Glutamatergic neuron (in vitro differentiated cells): Measurements from ENCODE around the gene EPHB2. TPM values are rescaled to one million over a fixed set of nuclear protein-coding genes. Genes with fewer than 3 reads are reported as not detected.

Experiments
- DNase-seq: peaks from one replicate; pipeline ENCODE4 v3.0.0; 2022
- H3K27ac Mint-ChIP-seq: one replicate; pipeline ENCODE4 v1.8.0; 2020; ENCODE audit warnings: mild to moderate bottlenecking, mixed read lengths, inconsistent platforms; ENCODE audit not compliant: unreplicated experiment
- H3K27me3 Mint-ChIP-seq: one replicate; pipeline ENCODE4 v1.8.0; 2020; ENCODE audit warnings: mild to moderate bottlenecking, moderate library complexity, mixed read lengths, inconsistent platforms; ENCODE audit not compliant: unreplicated experiment
- H3K36me3 Mint-ChIP-seq: one replicate; pipeline ENCODE4 v1.8.0; 2020; ENCODE audit warnings: mild to moderate bottlenecking, mixed read lengths, inconsistent platforms; ENCODE audit not compliant: unreplicated experiment
- H3K4me1 Mint-ChIP-seq: one replicate; pipeline ENCODE4 v1.8.0; 2020; ENCODE audit warnings: mild to moderate bottlenecking, low read depth, mixed read lengths, inconsistent platforms; ENCODE audit not compliant: unreplicated experiment
- H3K4me3 Mint-ChIP-seq: one replicate; pipeline ENCODE4 v1.8.0; 2020; ENCODE audit warnings: mild to moderate bottlenecking, mixed read lengths, inconsistent platforms; ENCODE audit not compliant: unreplicated experiment
- H3K9me3 Mint-ChIP-seq: one replicate; pipeline ENCODE4 v1.8.0; 2020; ENCODE audit warnings: mild to moderate bottlenecking, moderate library complexity, mixed read lengths, inconsistent platforms; ENCODE audit not compliant: unreplicated experiment
- CTCF ChIP-seq: fragments of 200-600 bp; sonication (generic); IDR thresholded peaks from one replicate; pipeline ENCODE4 v1.5.0; 2021; ENCODE audit not compliant: partially characterized antibody, unreplicated experiment
- total RNA-seq: library from RNA; stranded (reverse); fragmentation: NEBNext Ultra II Directional; extraction: Animal tissue kit (Norgen Biotek cat#: 25700); gene quantifications from one replicate; pipeline ENCODE4 v1.2.1, GENCODE V29; 2021; ENCODE audit not compliant: unreplicated experiment

EPHB2 gene
- total RNA-seq, 1 donor from 2014 or later = 93.0 TPM

GRCh38 chr1:22681556-22682276, 28.9 kb upstream of the EPHB2 start:
- Mint-ChIP-seq H3K4me3 (no peak overlapping the region), H3K27me3 (no peaks in the 10 kb centered on the region), H3K9me3 (peaks cover 3% of the 10 kb centered on the region), H3K27ac (no peak overlapping the region), H3K4me1 (peaks cover 4% of the 10 kb centered on the region), H3K36me3 (no peaks in the 10 kb centered on the region)
- no peak for TF ChIP-seq CTCF
- DNase-seq = no peak

- H3K27me3 Mint-ChIP-seq = no peaks in the 10 kb centered on the region
- H3K27ac Mint-ChIP-seq = no peak overlapping the region
- no peak for DNase-seq
Observed at GRCh38 chr1:22683547-22683946, 27.1 kb upstream of the EPHB2 start.

GRCh38 chr1:22685591-22686059, 25.0 kb upstream of the EPHB2 start:
- Mint-ChIP-seq H3K4me1 (peaks cover 4% of the 10 kb centered on the region), H3K4me3 (no peak overlapping the region), H3K9me3 (peaks cover 3% of the 10 kb centered on the region), H3K36me3 (no peaks in the 10 kb centered on the region), H3K27me3 (no peaks in the 10 kb centered on the region), H3K27ac (no peak overlapping the region)
- DNase-seq = no peak
- no peak for TF ChIP-seq CTCF

More at GRCh38 chr1:22683547-22683946, 27.1 kb upstream of the EPHB2 start:
- Mint-ChIP-seq H3K4me3 (no peak overlapping the region), H3K36me3 (no peaks in the 10 kb centered on the region), H3K4me1 (peaks cover 4% of the 10 kb centered on the region), H3K9me3 (peaks cover 3% of the 10 kb centered on the region)
- no peak for TF ChIP-seq CTCF

GRCh38 chr1:22687191-22687590, 23.4 kb upstream of the EPHB2 start:
- DNase-seq = no peak
- H3K4me1 Mint-ChIP-seq = peaks cover 7% of the 10 kb centered on the region
- H3K4me3 Mint-ChIP-seq = no peak overlapping the region
- H3K27ac Mint-ChIP-seq = no peak overlapping the region
- TF ChIP-seq CTCF = no peak
- no peaks in the 10 kb centered on the region for H3K27me3 Mint-ChIP-seq
- no peaks in the 10 kb centered on the region for H3K36me3 Mint-ChIP-seq
- no peaks in the 10 kb centered on the region for H3K9me3 Mint-ChIP-seq

- Mint-ChIP-seq H3K27ac (no peak overlapping the region), H3K36me3 (no peaks in the 10 kb centered on the region), H3K27me3 (no peaks in the 10 kb centered on the region), H3K9me3 (no peaks in the 10 kb centered on the region), H3K4me3 (no peak overlapping the region), H3K4me1 (peaks cover 7% of the 10 kb centered on the region)
- no peak for DNase-seq
- no peak for TF ChIP-seq CTCF
Observed at GRCh38 chr1:22688466-22688865, 22.2 kb upstream of the EPHB2 start.
